Activated T-helper 1 cell treated with anti-CD3 and anti-CD28 coated beads, Interleukin-12 subunit alpha, Interleukin-12 subunit beta, Interleukin-2, Interleukin-4 antibody, amounts not matched to agents 30 ng/mL and 10 ng/mL and 1 ng/mL, durations not matched to agents 14 hours and 24 hours and 36 hours (primary cell): ENCODE results near the gene CLEC2D. TPM values are rescaled to one million over a fixed set of nuclear protein-coding genes. Genes with fewer than 3 reads are reported as not detected.
A peak's percentile ranks its signal among the peaks of the same experiment; 100 is the strongest.
"Not testable (repeated sequence)": the region's sequence is repeated elsewhere in the genome, so short reads cannot be mapped to it uniquely, and the experiment has no call there.

Experiments
- DNase-seq: peaks from one replicate; pipeline ENCODE4 v3.0.0; 2021; ENCODE audit warnings: low spot score
- H3K27ac Mint-ChIP-seq: one replicate; pipeline ENCODE4 v1.8.0; 2021; ENCODE audit warnings: mild to moderate bottlenecking, mixed read lengths
- H3K27me3 Mint-ChIP-seq: one replicate; pipeline ENCODE4 v1.8.0; 2022; ENCODE audit warnings: mild to moderate bottlenecking, moderate library complexity, mixed read lengths; ENCODE audit not compliant: insufficient read depth
- H3K36me3 Mint-ChIP-seq: one replicate; pipeline ENCODE4 v1.8.0; 2021; ENCODE audit warnings: low read depth, mixed read lengths
- H3K4me1 Mint-ChIP-seq: one replicate; pipeline ENCODE4 v1.8.0; 2021; ENCODE audit warnings: low read depth, mixed read lengths
- H3K4me3 Mint-ChIP-seq: one replicate; pipeline ENCODE4 v1.8.0; 2021; ENCODE audit warnings: mild to moderate bottlenecking, moderate library complexity, mixed read lengths
- H3K9me3 Mint-ChIP-seq: one replicate; pipeline ENCODE4 v1.8.0; 2021; ENCODE audit warnings: mixed read lengths
- intact Hi-C: fragments of 100-400 bp; cut with micrococcal nuclease; formaldehyde crosslinking; loops from one replicate; pipeline ENCODE4 v1.15.1; 2024
- total RNA-seq: library from RNA; stranded (reverse); gene quantifications from 2 replicates; pipeline ENCODE4 v1.2.3, GENCODE V29; 2022

The CLEC2D gene
- total RNA-seq, 1 donor from 2014 or later: 371 TPM

DNA sequence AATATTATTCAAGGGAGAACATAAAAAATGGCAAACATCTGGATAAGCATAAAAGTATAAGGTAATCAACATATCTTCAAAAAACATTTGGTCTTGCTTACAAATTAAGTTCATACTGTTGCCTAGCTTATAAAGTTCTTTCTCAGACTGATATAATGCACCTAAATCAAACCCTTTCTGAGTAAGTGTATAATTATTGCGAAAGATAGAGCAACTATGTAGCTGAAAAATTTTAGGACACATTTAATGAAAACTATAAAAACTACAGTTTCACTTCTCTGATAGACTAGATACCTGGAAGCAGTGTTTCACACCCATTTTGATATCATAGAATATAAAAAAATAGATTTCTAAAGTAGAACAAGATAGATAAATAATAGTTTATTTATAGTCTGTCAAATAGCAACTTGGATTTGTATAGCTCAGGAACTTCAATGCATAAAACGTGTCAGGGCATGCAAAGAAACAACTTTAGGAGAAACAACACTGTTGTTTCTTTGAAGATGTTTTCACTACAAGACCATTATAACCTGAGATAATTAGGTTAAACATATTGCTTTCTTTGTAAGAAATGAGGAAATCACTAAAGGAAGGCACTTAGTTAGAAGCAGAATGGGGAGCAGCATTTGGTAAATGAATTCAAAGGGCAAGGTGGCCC is 55.8 kb downstream of the CLEC2D start:
- Mint-ChIP-seq H3K36me3 (peaks cover 22% of the 10 kb centered on the region), H3K4me1 (peaks cover 59% of the 10 kb centered on the region), H3K27me3 (peaks cover 4% of the 10 kb centered on the region), H3K9me3 (no peaks in the 10 kb centered on the region), H3K27ac (no peak overlapping the region), H3K4me3 (no peak overlapping the region)
- no peak for DNase-seq
- intact Hi-C loops: no loop called here

DNA sequence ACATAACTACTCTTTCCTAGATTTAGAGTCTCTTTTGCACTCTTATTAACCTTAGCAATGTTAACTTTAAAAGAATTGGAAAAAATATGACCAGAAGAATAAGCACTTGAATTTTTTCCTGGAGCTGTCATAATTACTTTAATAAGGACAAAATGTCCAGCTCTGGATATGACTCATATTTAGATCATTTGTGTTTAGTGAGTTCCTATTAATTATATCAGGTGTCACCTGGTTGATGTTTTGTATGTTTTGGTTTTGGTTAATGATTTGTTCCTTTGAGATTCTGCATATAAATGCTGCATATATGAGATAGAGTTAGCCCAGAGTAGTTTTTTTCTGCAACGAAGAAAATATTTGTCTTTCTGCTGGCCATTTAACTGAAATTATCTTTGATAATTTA is 58.3 kb downstream of the CLEC2D start:
- Mint-ChIP-seq H3K27ac (no peak overlapping the region), H3K27me3 (peaks cover 4% of the 10 kb centered on the region), H3K36me3 (peaks cover 11% of the 10 kb centered on the region), H3K9me3 (no peaks in the 10 kb centered on the region), H3K4me3 (no peak overlapping the region), H3K4me1 (peaks cover 63% of the 10 kb centered on the region)
- intact Hi-C loops: no loop called here
- DNase-seq: no peak

- Mint-ChIP-seq H3K4me1 (peaks cover 68% of the 10 kb centered on the region), H3K36me3 (peaks cover 9% of the 10 kb centered on the region), H3K27ac (no peak overlapping the region), H3K4me3 (no peak overlapping the region), H3K27me3 (peaks cover 2% of the 10 kb centered on the region), H3K9me3 (no peaks in the 10 kb centered on the region)
- intact Hi-C loops: no loop called here
- DNase-seq: no peak
Measured at GRCh38 chr12:9729082-9729481, 59.6 kb downstream of the CLEC2D start.

DNA sequence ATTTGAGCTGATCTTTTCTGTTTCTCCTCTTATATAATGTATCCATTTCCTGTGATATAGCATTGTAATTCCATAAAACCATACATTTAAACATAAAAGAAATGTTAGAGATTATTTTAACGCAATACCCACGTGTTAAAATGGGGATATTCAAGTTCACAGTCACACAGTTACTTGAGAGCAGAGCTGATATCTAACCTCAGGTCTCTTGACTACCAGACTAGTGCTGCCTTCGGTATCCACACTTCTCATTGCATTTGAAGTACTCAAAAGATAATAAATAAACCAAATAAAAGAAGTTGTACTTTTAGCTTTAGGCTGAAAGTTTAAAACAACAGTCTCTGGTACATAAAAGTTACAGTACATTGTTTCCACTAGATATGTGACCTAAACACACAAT is 60.5 kb downstream of the CLEC2D start:
- Mint-ChIP-seq H3K9me3 (no peaks in the 10 kb centered on the region), H3K27ac (no peak overlapping the region), H3K36me3 (peaks cover 9% of the 10 kb centered on the region), H3K4me3 (peak overlapping the region; percentile 33), H3K27me3 (peaks cover 2% of the 10 kb centered on the region), H3K4me1 (peaks cover 67% of the 10 kb centered on the region)
- no peak for DNase-seq
- intact Hi-C loops: loop anchor here (5.0 kb wide), 2 partner anchors 283 to 572 kb away; no protein-coding TSS in a partner anchor

DNA sequence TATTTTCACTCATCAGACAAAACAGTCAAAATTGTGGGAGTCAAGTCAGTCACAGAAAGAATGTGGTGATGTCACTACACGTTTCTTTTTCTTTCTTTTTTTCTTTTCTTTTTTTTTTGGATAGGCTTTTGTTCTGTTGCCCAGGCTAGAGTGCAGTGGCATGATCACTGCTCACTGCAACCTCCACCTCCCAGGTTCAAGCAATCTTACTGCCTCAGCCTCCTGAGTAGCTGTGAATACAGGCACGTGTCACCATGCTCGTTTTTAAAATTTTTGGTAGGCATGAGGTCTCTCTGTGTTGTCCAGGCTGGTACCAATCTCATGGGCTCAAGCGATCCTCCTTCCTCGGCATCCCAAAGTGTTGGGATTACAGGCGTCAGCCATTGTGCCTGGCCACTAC is 61.1 kb downstream of the CLEC2D start:
- H3K4me1 Mint-ChIP-seq: peaks cover 66% of the 10 kb centered on the region
- H3K27ac Mint-ChIP-seq: peak overlapping the region; percentile 58
- H3K9me3 Mint-ChIP-seq: no peaks in the 10 kb centered on the region

DNA sequence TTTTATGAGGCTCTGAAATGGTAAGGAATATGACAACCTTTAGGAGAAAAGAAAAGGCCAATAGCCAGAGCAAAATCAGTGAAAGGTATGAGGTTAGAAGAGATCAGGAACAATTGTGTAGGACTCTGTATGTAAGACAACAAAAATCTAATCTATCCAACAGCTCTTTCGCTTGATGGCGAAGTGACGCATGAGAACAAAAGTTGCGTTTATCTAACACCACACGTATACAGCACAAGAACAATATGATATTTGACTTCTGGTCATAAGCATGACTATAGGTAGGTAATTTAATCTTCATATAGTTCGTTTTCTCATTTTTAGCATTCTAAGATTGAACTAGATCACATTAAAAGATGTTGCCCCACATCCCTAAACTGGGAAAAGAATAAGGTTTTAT is 61.9 kb downstream of the CLEC2D start:
- Mint-ChIP-seq H3K36me3 (peaks cover 8% of the 10 kb centered on the region), H3K9me3 (peaks cover 4% of the 10 kb centered on the region), H3K4me1 (peaks cover 63% of the 10 kb centered on the region), H3K4me3 (peak overlapping the region; percentile 87), H3K27me3 (no peaks in the 10 kb centered on the region), H3K27ac (peak overlapping the region; percentile 78)
- intact Hi-C loops: loop anchor here (5.0 kb wide), 2 partner anchors 284 to 571 kb away; no protein-coding TSS in a partner anchor
- no peak for DNase-seq

More for the DNA sequence above, 61.1 kb downstream of the CLEC2D start:
- Mint-ChIP-seq H3K27me3 (peaks cover 2% of the 10 kb centered on the region), H3K36me3 (peaks cover 8% of the 10 kb centered on the region), H3K4me3 (peak overlapping the region; percentile 87)
- intact Hi-C loops: loop anchor here (5.0 kb wide), 2 partner anchors 283 to 572 kb away; no protein-coding TSS in a partner anchor
- DNase-seq: no peak

DNA sequence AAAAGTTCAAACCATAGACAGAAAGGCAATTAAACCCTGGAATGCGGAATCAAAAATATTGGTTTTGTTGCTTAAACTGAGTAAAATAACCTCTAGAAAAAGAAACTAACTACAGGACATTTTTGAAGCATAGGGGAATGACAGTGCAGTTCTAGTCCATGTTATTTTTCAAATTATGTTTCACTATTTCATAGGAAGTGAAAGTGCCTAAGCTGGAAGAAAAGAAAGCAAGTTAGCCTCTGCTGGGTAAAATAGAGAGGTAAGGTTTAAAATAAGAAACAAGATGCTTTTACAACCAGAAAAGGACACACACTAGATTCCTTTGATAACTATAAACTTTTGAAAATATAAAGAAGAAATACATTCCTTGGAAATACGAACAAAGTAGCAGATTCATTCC is 62.3 kb downstream of the CLEC2D start:
- Mint-ChIP-seq H3K4me3 (peak overlapping the region; percentile 87), H3K27me3 (no peaks in the 10 kb centered on the region), H3K4me1 (peaks cover 66% of the 10 kb centered on the region), H3K27ac (peak overlapping the region; percentile 78), H3K36me3 (peaks cover 8% of the 10 kb centered on the region), H3K9me3 (peaks cover 4% of the 10 kb centered on the region)
- DNase-seq: no peak
- intact Hi-C loops: loop anchor here (1.0 to 5.0 kb wide), 6 partner anchors 23 to 706 kb away; no protein-coding TSS in a partner anchor

GRCh38 chr12:9732921-9733461 is 63.5 kb downstream of the CLEC2D start, which contains the start of gene CLECL1:
CLECL1 (minus strand) TSS chr12:9733097.
- intact Hi-C loops: loop anchor here (1.0 to 5.0 kb wide), 9 partner anchors 8 to 708 kb away; partner anchors contain the start of gene CLEC2D
- H3K36me3 Mint-ChIP-seq: peaks cover 6% of the 10 kb centered on the region
- H3K27ac Mint-ChIP-seq: peak within 1 kb of the TSS; percentile 89
- DNase-seq: no peak
- peaks cover 76% of the 10 kb centered on the region for H3K4me1 Mint-ChIP-seq
- peak within 1 kb of the TSS; percentile 87 for H3K4me3 Mint-ChIP-seq
- H3K9me3 Mint-ChIP-seq: peaks cover 4% of the 10 kb centered on the region
- H3K27me3 Mint-ChIP-seq: no peaks in the 10 kb centered on the region

DNA sequence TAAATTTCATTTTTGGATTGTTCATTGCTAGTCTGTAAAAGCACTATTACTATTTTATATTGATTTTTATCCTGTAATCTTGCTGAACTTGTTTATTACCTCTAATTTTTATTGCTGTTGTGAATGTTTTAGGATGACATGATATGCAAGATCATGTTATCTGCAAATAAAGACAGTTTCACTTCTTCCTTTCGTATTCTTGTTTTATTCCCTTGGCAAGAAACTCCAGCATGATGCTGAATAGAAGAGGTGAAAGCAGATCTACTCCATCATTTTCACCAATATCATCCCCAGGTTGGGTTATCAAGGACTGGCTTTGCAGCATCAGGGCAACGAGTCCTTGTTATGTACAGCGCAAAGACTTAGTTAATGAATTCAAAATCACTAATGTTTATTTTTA is 66.1 kb downstream of the CLEC2D start:
- Mint-ChIP-seq H3K36me3 (peaks cover 12% of the 10 kb centered on the region), H3K27me3 (no peaks in the 10 kb centered on the region), H3K4me1 (peaks cover 78% of the 10 kb centered on the region), H3K4me3 (no peak overlapping the region), H3K27ac (no peak overlapping the region), H3K9me3 (peaks cover 14% of the 10 kb centered on the region)
- no peak for DNase-seq
- intact Hi-C loops: no loop called here

GRCh38 chr12:9736936-9737705 is 67.6 kb downstream of the CLEC2D start:
- Mint-ChIP-seq H3K4me3 (peak overlapping the region; percentile 57), H3K27me3 (no peaks in the 10 kb centered on the region), H3K36me3 (peaks cover 13% of the 10 kb centered on the region), H3K9me3 (peaks cover 16% of the 10 kb centered on the region), H3K4me1 (peaks cover 76% of the 10 kb centered on the region), H3K27ac (peak overlapping the region; percentile 87)
- intact Hi-C loops: no loop called here
- DNase-seq: no peak

- H3K27ac Mint-ChIP-seq, DNase-seq, H3K27me3 Mint-ChIP-seq, H3K36me3 Mint-ChIP-seq, intact Hi-C loops: not testable (repeated sequence)
- H3K4me1 Mint-ChIP-seq: peaks cover 75% of the 10 kb centered on the region
- H3K9me3 Mint-ChIP-seq: peaks cover 16% of the 10 kb centered on the region
- peak overlapping the region; percentile 32 for H3K4me3 Mint-ChIP-seq
Measured at GRCh38 chr12:9738905-9739304, 69.4 kb downstream of the CLEC2D start.

DNA sequence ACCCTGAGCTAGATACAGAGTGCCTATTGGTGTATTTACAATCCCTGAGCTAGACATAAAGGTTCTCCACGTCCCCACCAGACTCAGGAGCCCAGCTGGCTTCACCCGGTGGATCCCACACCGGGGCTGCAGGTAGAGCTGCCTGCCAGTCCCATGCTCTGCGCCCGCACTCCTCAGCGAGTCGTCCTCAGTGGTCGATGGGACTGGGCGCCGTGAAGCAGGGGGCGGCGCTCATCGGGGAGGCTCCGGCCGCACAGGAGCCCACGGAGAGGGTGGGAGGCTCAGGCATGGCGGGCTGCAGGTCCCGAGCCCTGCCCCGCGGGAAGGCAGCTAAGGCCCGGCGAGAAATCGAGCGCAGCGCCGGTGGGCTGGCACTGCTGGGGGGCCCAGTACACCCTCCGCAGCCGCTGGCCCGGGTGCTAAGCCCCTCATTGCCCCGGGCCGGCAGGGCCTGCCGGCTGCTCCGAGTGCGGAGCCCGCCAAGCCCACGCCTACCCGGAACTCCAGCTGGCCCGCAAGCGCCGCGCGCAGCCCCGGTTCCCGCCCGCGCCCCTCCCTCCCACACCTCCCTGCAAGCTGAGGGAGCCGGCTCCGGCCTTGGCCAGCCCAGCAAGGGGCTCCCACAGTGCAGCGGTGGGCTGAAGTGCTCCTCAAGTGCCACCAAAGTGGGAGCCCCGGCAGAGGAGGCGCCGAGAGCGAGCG is 70.0 kb downstream of the CLEC2D start:
- H3K4me1 Mint-ChIP-seq: peaks cover 74% of the 10 kb centered on the region
- intact Hi-C loops: loop anchor here (5.0 kb wide), 2 partner anchors 377 to 407 kb away; no protein-coding TSS in a partner anchor
- not testable (repeated sequence) for H3K36me3 Mint-ChIP-seq, H3K4me3 Mint-ChIP-seq, H3K27me3 Mint-ChIP-seq, DNase-seq, H3K27ac Mint-ChIP-seq
- H3K9me3 Mint-ChIP-seq: peaks cover 16% of the 10 kb centered on the region
